Gastrocnemius medialis (tissue), 4 donors: Measurements from ENCODE around the gene CT55. TPM values are rescaled to one million over a fixed set of nuclear protein-coding genes. Genes with fewer than 3 reads are reported as not detected.
A peak's percentile ranks its signal among the peaks of the same experiment; 100 is the strongest.
"Not testable (repeated sequence)": the region's sequence is repeated elsewhere in the genome, so short reads cannot be mapped to it uniquely, and the experiment has no call there.

Source experiments
- ATAC-seq, 2 donors: fragments of 150-250 bp; one replicate each; pipeline ENCODE4 v1.9.1; 2016
- DNase-seq, 2 donors: peaks; one replicate each; pipeline ENCODE4 v3.0.0-alpha.2; 2019
- H3K27ac ChIP-seq, 4 donors: fragments of 200-600 bp; sonication (generic); 1 replicate in 1 of 4; 2 replicates in 3 of 4; pipeline ENCODE4 v1.5.1; 2016 to 2018; ENCODE audit warnings: mild to moderate bottlenecking in 2 of 4, moderate library complexity in 1 of 4
- H3K27me3 ChIP-seq, 3 donors: fragments of 200-600 bp; sonication (generic) in 2 of 3; 1 replicate in 1 of 3; 2 replicates in 2 of 3; pipeline versions ENCODE4 v1.5.1 to v1.6.0; 2016 to 2019; ENCODE audit warnings: mild to moderate bottlenecking in 1 of 3, moderate library complexity in 1 of 3
- H3K36me3 ChIP-seq, 2 donors: fragments of 200-600 bp; sonication (generic) in 1 of 2; one replicate each; pipeline ENCODE4 v1.5.1; 2017 to 2018
- H3K4me1 ChIP-seq, 2 donors: fragments of 200-600 bp; sonication (generic) in 1 of 2; one replicate each; pipeline ENCODE4 v1.5.1; 2016 to 2017; ENCODE audit warnings: mild to moderate bottlenecking in 2 of 2
- H3K4me3 ChIP-seq, 4 donors: fragments of 200-600 bp; sonication (generic) in 3 of 4; 1 replicate in 1 of 4; 2 replicates in 3 of 4; pipeline ENCODE4 v1.5.1; 2016 to 2019; ENCODE audit warnings: mild to moderate bottlenecking in 2 of 4
- H3K9me3 ChIP-seq, 3 donors: fragments of 200-600 bp; sonication (generic) in 2 of 3; 1 replicate in 1 of 3; 2 replicates in 2 of 3; pipeline ENCODE4 v1.5.1; 2016 to 2019
- POLR2A ChIP-seq, 2 donors: fragments of 450-650 bp; IDR thresholded peaks; one replicate each; pipeline ENCODE4 v1.6.1; 2017; ENCODE audit warnings: antibody characterized with exemption in 2 of 2, mild to moderate bottlenecking in 2 of 2, moderate library complexity in 2 of 2
- in situ Hi-C, 4 donors: fragments of 200-750 bp; cut with MboI; loops; one replicate each; pipeline versions ENCODE4 v1.15.0 to v1.8.0; 2017; ENCODE audit warnings: low sequenced_read_pairs in 4 of 4
- intact Hi-C: fragments of 100-400 bp; cut with DNase I; formaldehyde crosslinking; loops from one replicate; pipeline ENCODE4 v1.15.1; 2023; ENCODE audit warnings: low total_unique reads
- total RNA-seq, 4 donors: library from RNA; depleted of rRNA; stranded (reverse); fragments of >200 nt; gene quantifications; one replicate each; pipeline versions ENCODE4 v1.1.0 to v1.2.3, GENCODE V29; 2016
- TF ChIP-seq, protein P1 (sequence below), 5 experiments: fragments of 450-650 bp in 3 of 5; fragments of 200-600 bp in 2 of 5; sonication (generic) in 2 of 5; IDR thresholded peaks in 4 of 5; conservative IDR thresholded peaks in 1 of 5; 1 replicate in 4 of 5; 2 replicates in 1 of 5; pipeline ENCODE4 v1.5.1; 2016 to 2019; ENCODE audit warnings: antibody characterized with exemption in 5 of 5, mild to moderate bottlenecking in 3 of 5, moderate library complexity in 3 of 5

Gene CT55, protein sequence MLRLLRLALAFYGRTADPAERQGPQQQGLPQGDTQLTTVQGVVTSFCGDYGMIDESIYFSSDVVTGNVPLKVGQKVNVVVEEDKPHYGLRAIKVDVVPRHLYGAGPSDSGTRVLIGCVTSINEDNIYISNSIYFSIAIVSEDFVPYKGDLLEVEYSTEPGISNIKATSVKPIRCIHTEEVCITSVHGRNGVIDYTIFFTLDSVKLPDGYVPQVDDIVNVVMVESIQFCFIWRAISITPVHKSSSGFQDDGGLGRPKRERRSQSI
- total RNA-seq, result not detected

DNA sequence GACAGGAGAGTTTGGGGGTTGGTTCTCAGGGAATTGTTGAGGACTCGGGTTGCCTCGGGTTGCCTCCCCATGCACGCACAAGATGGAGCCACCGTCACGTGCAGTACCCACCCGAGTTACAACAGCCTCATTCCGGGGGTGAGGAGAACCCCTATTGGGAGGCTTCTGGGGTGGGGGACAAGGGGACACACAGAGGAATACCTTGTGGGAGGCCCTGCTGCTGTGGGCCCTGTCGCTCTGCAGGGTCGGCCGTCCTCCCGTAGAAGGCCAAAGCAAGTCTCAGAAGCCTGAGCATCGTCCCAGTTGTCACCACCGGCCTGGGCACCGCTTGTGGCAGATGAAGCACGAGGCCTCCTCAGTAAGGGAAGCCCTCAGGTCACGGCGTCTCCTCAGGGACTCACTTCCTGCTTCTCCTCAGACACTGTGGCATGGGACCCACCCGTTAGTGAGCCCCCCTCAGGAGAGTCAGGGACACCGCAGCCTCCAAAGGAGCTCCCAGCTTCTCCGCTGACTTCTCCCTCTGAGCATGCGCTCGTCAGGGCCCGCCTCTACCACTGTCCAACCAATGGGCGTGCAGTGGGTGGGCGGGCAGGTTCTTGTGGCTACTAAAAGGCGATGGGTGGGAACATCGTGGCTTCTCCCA is at the start of gene CT55:
CT55 (minus strand) TSS at position 522 of the 643 bp plus-strand sequence; CDS start at position 295, 227 bp downstream.
- no peak within 1 kb of the TSS for H3K4me3 ChIP-seq
- no peaks in the 10 kb centered on the region for H3K36me3 ChIP-seq
- TF ChIP-seq POLR2A (IDR thresholded peaks at IDR 0.05), result no peak
- TF ChIP-seq, protein P1, sequence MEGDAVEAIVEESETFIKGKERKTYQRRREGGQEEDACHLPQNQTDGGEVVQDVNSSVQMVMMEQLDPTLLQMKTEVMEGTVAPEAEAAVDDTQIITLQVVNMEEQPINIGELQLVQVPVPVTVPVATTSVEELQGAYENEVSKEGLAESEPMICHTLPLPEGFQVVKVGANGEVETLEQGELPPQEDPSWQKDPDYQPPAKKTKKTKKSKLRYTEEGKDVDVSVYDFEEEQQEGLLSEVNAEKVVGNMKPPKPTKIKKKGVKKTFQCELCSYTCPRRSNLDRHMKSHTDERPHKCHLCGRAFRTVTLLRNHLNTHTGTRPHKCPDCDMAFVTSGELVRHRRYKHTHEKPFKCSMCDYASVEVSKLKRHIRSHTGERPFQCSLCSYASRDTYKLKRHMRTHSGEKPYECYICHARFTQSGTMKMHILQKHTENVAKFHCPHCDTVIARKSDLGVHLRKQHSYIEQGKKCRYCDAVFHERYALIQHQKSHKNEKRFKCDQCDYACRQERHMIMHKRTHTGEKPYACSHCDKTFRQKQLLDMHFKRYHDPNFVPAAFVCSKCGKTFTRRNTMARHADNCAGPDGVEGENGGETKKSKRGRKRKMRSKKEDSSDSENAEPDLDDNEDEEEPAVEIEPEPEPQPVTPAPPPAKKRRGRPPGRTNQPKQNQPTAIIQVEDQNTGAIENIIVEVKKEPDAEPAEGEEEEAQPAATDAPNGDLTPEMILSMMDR (IDR thresholded peaks at IDR 0.05 in 4 of 5, conservative IDR thresholded peaks at IDR 0.05 in 1 of 5), result no peak
- H3K27ac ChIP-seq, result no peak within 1 kb of the TSS
- ATAC-seq (no peak), DNase-seq (no peak)
- no peaks in the 10 kb centered on the region for H3K9me3 ChIP-seq
- intact Hi-C loops, result no loop called here
- in situ Hi-C loops, result no loop called here
- H3K4me1 ChIP-seq, result no peaks in the 10 kb centered on the region
- no peaks in the 10 kb centered on the region for H3K27me3 ChIP-seq

- Histone ChIP-seq H3K4me1 (no peaks in the 10 kb centered on the region), H3K9me3 (no peaks in the 10 kb centered on the region), H3K27me3 (no peaks in the 10 kb centered on the region), H3K36me3 (no peaks in the 10 kb centered on the region), H3K27ac (no peak overlapping the region), H3K4me3 (no peak overlapping the region)
- no peak for TF ChIP-seq POLR2A (IDR thresholded peaks at IDR 0.05)
- TF ChIP-seq, protein P1 (IDR thresholded peaks at IDR 0.05 in 4 of 5, conservative IDR thresholded peaks at IDR 0.05 in 1 of 5), result no peak
- intact Hi-C loops, result no loop called here
- no peak for ATAC-seq
- DNase-seq, result no peak
- in situ Hi-C loops, result loop anchor here in 1 of 4 donors (25.0 kb wide), 1 partner anchor 251 kb away; no protein-coding TSS in a partner anchor
These were observed 42.1 kb upstream of the CT55 start for GRCh38 chrX:135213200-135213844.

DNA sequence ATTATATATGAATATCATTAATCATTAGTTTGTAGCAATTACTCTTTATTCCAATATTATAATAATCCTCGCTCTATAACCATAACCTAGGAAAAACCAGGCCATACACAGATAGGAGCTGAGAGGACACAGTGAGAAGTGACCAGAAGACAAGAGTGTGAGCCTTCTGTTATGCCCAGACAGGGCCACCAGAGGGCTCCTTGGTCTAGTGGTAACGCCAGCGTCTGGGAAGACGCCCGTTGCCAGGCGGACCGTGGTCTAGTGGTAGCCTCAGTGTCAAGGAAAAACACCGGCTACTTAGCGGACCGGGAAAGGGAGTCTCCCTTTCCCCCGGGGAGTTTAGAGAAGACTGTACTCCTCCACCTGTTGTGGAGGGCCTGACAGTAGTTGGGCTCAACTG is 35.2 kb upstream of the CT55 start:
- not testable (repeated sequence) for DNase-seq
- in situ Hi-C loops, result loop anchor here in 1 of 4 donors (25.0 kb wide), 1 partner anchor 244 kb away; no protein-coding TSS in a partner anchor
- TF ChIP-seq, protein P1 (IDR thresholded peaks at IDR 0.05 in 4 of 5, conservative IDR thresholded peaks at IDR 0.05 in 1 of 5), result peak in 2 of 5 experiments; percentile 31 to 40

GRCh38 chrX:135200297-135200696 is 29.1 kb upstream of the CT55 start:
- Histone ChIP-seq H3K27me3 (no peaks in the 10 kb centered on the region), H3K36me3 (no peaks in the 10 kb centered on the region), H3K27ac (no peak overlapping the region), H3K4me3 (no peak overlapping the region), H3K4me1 (no peaks in the 10 kb centered on the region), H3K9me3 (no peaks in the 10 kb centered on the region)
- intact Hi-C loops, result no loop called here
- TF ChIP-seq, protein P1 (IDR thresholded peaks at IDR 0.05 in 4 of 5, conservative IDR thresholded peaks at IDR 0.05 in 1 of 5), result no peak
- TF ChIP-seq POLR2A (IDR thresholded peaks at IDR 0.05), result no peak
- ATAC-seq, result no peak
- no peak for DNase-seq
- in situ Hi-C loops, result loop anchor here in 1 of 4 donors (25.0 kb wide), 1 partner anchor 238 kb away; no protein-coding TSS in a partner anchor

More for the DNA sequence above, 35.2 kb upstream of the CT55 start:
- H3K4me1 ChIP-seq, H3K9me3 ChIP-seq, H3K27ac ChIP-seq, H3K4me3 ChIP-seq, H3K36me3 ChIP-seq, intact Hi-C loops, ATAC-seq, H3K27me3 ChIP-seq: not testable (repeated sequence)
